HCT116 (cell line): Measurements from ENCODE around the gene GLRA3.

Experiments used
- ATF3 ChIP-seq: IDR thresholded peaks from 2 replicates; pipeline ENCODE4 v1.6.1; 2012
- CBX3 ChIP-seq: IDR thresholded peaks from 2 replicates; pipeline ENCODE4 v1.6.1; 2012; ENCODE audit warnings: low read depth
- CEBPB ChIP-seq: IDR thresholded peaks from 2 replicates; pipeline ENCODE4 v1.6.1; 2012; ENCODE audit warnings: low read depth
- EGR1 ChIP-seq: IDR thresholded peaks from 2 replicates; pipeline ENCODE4 v1.6.1; 2012; ENCODE audit warnings: low read depth
- ELF1 ChIP-seq: IDR thresholded peaks from 2 replicates; pipeline ENCODE4 v1.6.1; 2012; ENCODE audit warnings: low read depth, borderline replicate concordance
- EZH2 ChIP-seq: fragments of 200-600 bp; sonication (generic); IDR thresholded peaks from 2 replicates; pipeline ENCODE4 v1.6.1; 2017; ENCODE audit warnings: antibody characterized with exemption, mixed run types
- FOSL1 ChIP-seq: IDR thresholded peaks from 2 replicates; pipeline ENCODE4 v1.6.1; 2012; ENCODE audit warnings: low read depth
- MAX ChIP-seq: IDR thresholded peaks from 2 replicates; pipeline ENCODE4 v1.6.1; 2012
- SP1 ChIP-seq: IDR thresholded peaks from 2 replicates; pipeline ENCODE4 v1.6.1; 2012; ENCODE audit warnings: low read depth
- YY1 ChIP-seq: IDR thresholded peaks from 2 replicates; pipeline ENCODE4 v1.6.1; 2011; ENCODE audit warnings: low read length, low read depth, moderate library complexity, mild to moderate bottlenecking; ENCODE audit not compliant: insufficient replicate concordance; ENCODE audit errors: extremely low read depth
- ZFX ChIP-seq: fragments of 450-650 bp; IDR thresholded peaks from 2 replicates; pipeline ENCODE4 v1.6.1; 2017
- ZNF274 ChIP-seq: fragments of 200-500 bp; sonication (Bioruptor generic); IDR thresholded peaks from 2 replicates; pipeline ENCODE4 v1.6.1; 2014; ENCODE audit warnings: mild to moderate bottlenecking, low read depth, low read length, inconsistent platforms
- TF ChIP-seq, protein P1 (sequence below), 3 experiments: fragments of 200-600 bp in 1 of 3; sonication (generic) in 1 of 3; IDR thresholded peaks in 2 of 3; conservative IDR thresholded peaks in 1 of 3; 2 replicates each; pipeline ENCODE4 v1.5.1; 2012 to 2017; ENCODE audit warnings: low read depth in 2 of 3, low read length in 2 of 3, antibody characterized with exemption in 1 of 3, borderline replicate concordance in 1 of 3, control low read depth in 1 of 3, mild to moderate bottlenecking in 1 of 3, mixed read lengths in 1 of 3, mixed run types in 1 of 3, moderate library complexity in 1 of 3; ENCODE audit not compliant: insufficient read depth in 1 of 3

GRCh38 chr4:174596513-174596912, 232.5 kb downstream of the GLRA3 start:
- TF ChIP-seq, protein P1, sequence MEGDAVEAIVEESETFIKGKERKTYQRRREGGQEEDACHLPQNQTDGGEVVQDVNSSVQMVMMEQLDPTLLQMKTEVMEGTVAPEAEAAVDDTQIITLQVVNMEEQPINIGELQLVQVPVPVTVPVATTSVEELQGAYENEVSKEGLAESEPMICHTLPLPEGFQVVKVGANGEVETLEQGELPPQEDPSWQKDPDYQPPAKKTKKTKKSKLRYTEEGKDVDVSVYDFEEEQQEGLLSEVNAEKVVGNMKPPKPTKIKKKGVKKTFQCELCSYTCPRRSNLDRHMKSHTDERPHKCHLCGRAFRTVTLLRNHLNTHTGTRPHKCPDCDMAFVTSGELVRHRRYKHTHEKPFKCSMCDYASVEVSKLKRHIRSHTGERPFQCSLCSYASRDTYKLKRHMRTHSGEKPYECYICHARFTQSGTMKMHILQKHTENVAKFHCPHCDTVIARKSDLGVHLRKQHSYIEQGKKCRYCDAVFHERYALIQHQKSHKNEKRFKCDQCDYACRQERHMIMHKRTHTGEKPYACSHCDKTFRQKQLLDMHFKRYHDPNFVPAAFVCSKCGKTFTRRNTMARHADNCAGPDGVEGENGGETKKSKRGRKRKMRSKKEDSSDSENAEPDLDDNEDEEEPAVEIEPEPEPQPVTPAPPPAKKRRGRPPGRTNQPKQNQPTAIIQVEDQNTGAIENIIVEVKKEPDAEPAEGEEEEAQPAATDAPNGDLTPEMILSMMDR (IDR thresholded peaks at IDR 0.05 in 2 of 3, conservative IDR thresholded peaks at IDR 0.05 in 1 of 3; ENCODE audit: borderline replicate concordance in 1 of 3, insufficient read depth in 1 of 3, low read depth in 2 of 3, low read length in 2 of 3), result no peak
- TF ChIP-seq MAX (no peak), YY1 (no peak), EZH2 (no peak), ATF3 (no peak), ZNF274 (no peak), ELF1 (no peak), FOSL1 (no peak), ZFX (no peak), CEBPB (no peak), CBX3 (no peak), EGR1 (no peak), SP1 (no peak)
